ENCODE data around the gene PANK2. TPM values are rescaled to one million over a fixed set of nuclear protein-coding genes. Genes with fewer than 3 reads are reported as not detected.
"Not testable (repeated sequence)": the region's sequence is repeated elsewhere in the genome, so short reads cannot be mapped to it uniquely, and the experiment has no call there.

PANK2 gene
- total RNA-seq, 4 donors from 2014 or later = 58.2 to 79.7 (median 64.2) TPM

GRCh38 chr20:3894796-3895195 is 5.6 kb downstream of the PANK2 start:
- no peak for DNase-seq (ENCODE audit: low spot score in 2 of 2)
- no peak overlapping the region for H3K4me3 ChIP-seq
- H3K9me3 ChIP-seq = no peaks in the 10 kb centered on the region
- H3K27ac ChIP-seq = peak overlapping the region in 1 of 4 donors; percentile 69
- H3K27me3 ChIP-seq = no peaks in the 10 kb centered on the region
- TF ChIP-seq POLR2A (IDR thresholded peaks at IDR 0.05) = no peak
- no peak for TF ChIP-seq EP300 (IDR thresholded peaks at IDR 0.05)
- TF ChIP-seq, protein P1, sequence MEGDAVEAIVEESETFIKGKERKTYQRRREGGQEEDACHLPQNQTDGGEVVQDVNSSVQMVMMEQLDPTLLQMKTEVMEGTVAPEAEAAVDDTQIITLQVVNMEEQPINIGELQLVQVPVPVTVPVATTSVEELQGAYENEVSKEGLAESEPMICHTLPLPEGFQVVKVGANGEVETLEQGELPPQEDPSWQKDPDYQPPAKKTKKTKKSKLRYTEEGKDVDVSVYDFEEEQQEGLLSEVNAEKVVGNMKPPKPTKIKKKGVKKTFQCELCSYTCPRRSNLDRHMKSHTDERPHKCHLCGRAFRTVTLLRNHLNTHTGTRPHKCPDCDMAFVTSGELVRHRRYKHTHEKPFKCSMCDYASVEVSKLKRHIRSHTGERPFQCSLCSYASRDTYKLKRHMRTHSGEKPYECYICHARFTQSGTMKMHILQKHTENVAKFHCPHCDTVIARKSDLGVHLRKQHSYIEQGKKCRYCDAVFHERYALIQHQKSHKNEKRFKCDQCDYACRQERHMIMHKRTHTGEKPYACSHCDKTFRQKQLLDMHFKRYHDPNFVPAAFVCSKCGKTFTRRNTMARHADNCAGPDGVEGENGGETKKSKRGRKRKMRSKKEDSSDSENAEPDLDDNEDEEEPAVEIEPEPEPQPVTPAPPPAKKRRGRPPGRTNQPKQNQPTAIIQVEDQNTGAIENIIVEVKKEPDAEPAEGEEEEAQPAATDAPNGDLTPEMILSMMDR (IDR thresholded peaks at IDR 0.05) = no peak
- no peaks in the 10 kb centered on the region for H3K36me3 ChIP-seq
- peaks cover 0 to 94% (median 73%) of the 10 kb centered on the region in 4 donors for H3K4me1 ChIP-seq
- WGBS, 2 donors = 71 to 75% methylated on average over 5 of the region's 5 CpGs

DNA sequence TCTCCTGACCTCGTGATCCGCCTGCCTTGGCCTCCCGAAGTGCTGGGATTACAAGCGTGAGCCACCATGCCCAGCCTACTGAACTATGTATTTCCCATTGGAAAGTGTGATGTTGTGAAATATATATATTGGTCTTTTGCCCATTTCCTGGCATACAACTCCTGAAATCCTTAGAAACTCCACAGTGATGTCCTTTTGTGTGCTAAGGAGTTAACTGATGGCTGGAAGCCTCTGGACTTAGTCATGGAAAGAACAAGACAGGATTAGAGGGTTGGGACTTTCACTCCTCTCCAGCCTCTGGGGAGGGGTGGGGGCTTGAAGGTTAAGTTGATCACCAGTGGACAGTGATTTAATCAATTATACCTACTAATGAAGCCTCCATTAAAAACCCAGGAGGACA is 7.1 kb downstream of the PANK2 start:
- H3K4me3 ChIP-seq = no peak overlapping the region
- H3K27ac ChIP-seq = peak overlapping the region in 2 of 4 donors; percentile 40 to 60
- no peaks in the 10 kb centered on the region for H3K9me3 ChIP-seq
- DNase-seq (ENCODE audit: low spot score in 2 of 2) = no peak
- TF ChIP-seq POLR2A (IDR thresholded peaks at IDR 0.05) (no peak), EP300 (IDR thresholded peaks at IDR 0.05) (no peak)
- TF ChIP-seq, protein P1 (IDR thresholded peaks at IDR 0.05) = no peak
- no peaks in the 10 kb centered on the region for H3K27me3 ChIP-seq
- H3K4me1 ChIP-seq = peaks cover 0 to 99% (median 77%) of the 10 kb centered on the region in 4 donors
- no peaks in the 10 kb centered on the region for H3K36me3 ChIP-seq
- 81 to 90% methylated on average over 4 of the region's 4 CpGs for WGBS, 2 donors

- H3K36me3 ChIP-seq = no peaks in the 10 kb centered on the region
- H3K4me3 ChIP-seq = no peak overlapping the region
- no peaks in the 10 kb centered on the region for H3K9me3 ChIP-seq
- no peak for DNase-seq (ENCODE audit: low spot score in 2 of 2)
- H3K4me1 ChIP-seq = peaks cover 0 to 99% (median 76%) of the 10 kb centered on the region in 4 donors
- no peaks in the 10 kb centered on the region for H3K27me3 ChIP-seq
- H3K27ac ChIP-seq = peak overlapping the region in 2 of 4 donors; percentile 40 to 60
- 54 to 61% methylated on average over 10 of the region's 10 CpGs for WGBS, 2 donors
- TF ChIP-seq POLR2A (IDR thresholded peaks at IDR 0.05) = no peak
- TF ChIP-seq EP300 (IDR thresholded peaks at IDR 0.05) = no peak
- TF ChIP-seq, protein P1 (IDR thresholded peaks at IDR 0.05) = no peak
Measured at GRCh38 chr20:3896853-3897583, 7.8 kb downstream of the PANK2 start.

DNA sequence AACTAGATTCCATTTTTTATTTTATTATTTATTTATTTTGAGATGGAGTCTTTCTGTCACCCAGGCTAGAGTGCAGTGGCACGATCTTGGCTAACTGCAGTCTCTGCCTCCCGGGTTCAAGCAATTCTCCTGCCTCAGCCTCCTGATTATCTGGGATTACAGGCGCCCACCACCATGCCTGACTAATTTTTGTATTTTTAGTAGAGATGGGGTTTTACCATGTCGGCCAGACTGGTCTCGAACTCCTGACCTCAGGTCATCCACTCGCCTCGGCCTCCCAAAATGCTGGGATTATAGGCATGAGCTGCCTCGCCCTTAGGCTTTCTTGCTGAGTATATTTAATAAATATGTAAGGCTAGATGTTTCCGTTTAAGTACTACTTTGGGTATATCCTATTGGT is 9.0 kb downstream of the PANK2 start:
- WGBS, 2 donors = 47 to 55% methylated on average over 9 of the region's 9 CpGs
- not testable (repeated sequence) for H3K9me3 ChIP-seq; H3K27me3 ChIP-seq; H3K36me3 ChIP-seq; H3K4me3 ChIP-seq; DNase-seq (ENCODE audit: low spot score in 2 of 2)
- H3K27ac ChIP-seq = peak overlapping the region in 2 of 4 donors; percentile 29 to 66
- H3K4me1 ChIP-seq = peaks cover 0 to 97% (median 75%) of the 10 kb centered on the region in 4 donors

GRCh38 chr20:3898639-3899038 is 9.5 kb downstream of the PANK2 start:
- Histone ChIP-seq H3K4me3 (no peak overlapping the region), H3K27me3 (no peaks in the 10 kb centered on the region), H3K36me3 (no peaks in the 10 kb centered on the region), H3K9me3 (no peaks in the 10 kb centered on the region), H3K27ac (peak overlapping the region in 2 of 4 donors; percentile 31 to 66), H3K4me1 (peaks cover 0 to 97% (median 74%) of the 10 kb centered on the region in 4 donors)
- 29 to 36% methylated on average over 4 of the region's 4 CpGs for WGBS, 2 donors
- no peak for TF ChIP-seq POLR2A (IDR thresholded peaks at IDR 0.05)
- TF ChIP-seq, protein P1 (IDR thresholded peaks at IDR 0.05) = no peak
- no peak for TF ChIP-seq EP300 (IDR thresholded peaks at IDR 0.05)
- no peak for DNase-seq (ENCODE audit: low spot score in 2 of 2)

Data from tibial nerve (tissue), 4 donors.